ENCODE data around the gene CCNA2.

The CCNA2 gene

DNA sequence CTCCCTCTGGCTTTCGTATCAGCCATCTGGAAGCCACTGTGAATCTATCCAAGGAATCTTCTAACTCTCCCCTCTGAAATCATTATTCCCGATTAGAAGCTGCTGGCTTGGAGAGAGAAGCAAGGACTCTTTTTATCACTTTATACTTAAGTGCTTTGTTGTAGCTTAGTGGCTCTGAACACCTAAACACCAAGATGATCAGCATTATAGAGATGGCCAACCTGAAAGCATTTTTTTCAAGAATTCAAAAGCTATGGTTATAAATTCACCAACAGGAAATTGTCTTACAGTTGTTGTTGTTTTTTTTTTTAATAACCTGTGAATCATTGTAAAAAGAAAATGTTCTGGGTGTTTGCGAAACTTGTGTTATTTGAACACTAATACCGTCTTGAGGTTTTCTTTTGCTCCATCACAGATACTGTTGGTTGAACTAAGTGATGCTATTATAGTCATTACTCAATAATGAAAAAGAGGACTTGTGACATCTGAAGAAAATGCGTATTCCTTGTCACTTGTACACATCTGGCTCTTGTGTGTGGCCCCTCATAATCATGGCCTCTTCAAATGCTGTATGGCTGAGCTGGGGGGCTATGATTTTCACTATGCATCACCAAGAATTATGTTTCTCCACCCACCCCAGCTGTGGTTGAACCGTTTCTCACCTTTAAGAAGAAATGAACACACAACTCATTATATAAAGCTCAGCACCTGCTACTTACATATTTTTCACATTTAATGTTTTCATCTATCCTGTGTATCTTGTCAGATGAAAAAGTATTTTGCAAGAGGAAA lies 46.9 kb downstream of the CCNA2 start:
- H3K27ac ChIP-seq (ENCODE audit: low read depth, low read length): no peak overlapping the region
- no peaks in the 10 kb centered on the region for H3K27me3 ChIP-seq (ENCODE audit: control insufficient read depth, insufficient read depth, low read length)
- no peak overlapping the region for H3K4me3 ChIP-seq (ENCODE audit: low read depth, low read length)
- H3K36me3 ChIP-seq (ENCODE audit: control insufficient read depth, insufficient read depth, low read length): no peaks in the 10 kb centered on the region
- H3K9ac ChIP-seq (ENCODE audit: low read depth, low read length): no peak overlapping the region
- peaks cover 8% of the 10 kb centered on the region; the same call in 1 of the 2 replicates for H3K4me1 ChIP-seq (ENCODE audit: control insufficient read depth, insufficient read depth, low read length)
- no peaks in the 10 kb centered on the region for H3K9me3 ChIP-seq (ENCODE audit: control insufficient read depth, insufficient read depth, low read length)

DNA sequence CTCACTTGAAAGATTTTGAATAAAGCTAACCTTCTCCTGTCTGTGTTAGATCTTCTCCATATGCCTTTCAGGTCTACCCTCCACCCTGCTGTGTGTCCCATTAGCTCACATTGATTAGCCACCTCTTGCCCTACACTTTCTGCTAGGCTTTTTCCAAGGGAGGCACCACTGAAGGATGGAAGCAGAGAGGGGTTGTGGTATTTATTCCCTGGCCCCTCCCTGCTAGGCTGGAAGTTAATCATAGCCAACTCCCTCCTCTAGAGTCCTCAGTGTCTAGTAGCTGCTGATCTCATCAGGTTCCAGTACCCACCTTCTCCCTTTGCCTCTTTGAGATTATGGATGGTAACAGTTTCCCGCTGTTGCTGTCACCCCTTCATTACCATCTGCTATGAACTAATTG lies 49.8 kb downstream of the CCNA2 start:
- Histone ChIP-seq H3K9ac (ENCODE audit: low read depth, low read length) (no peak overlapping the region), H3K27ac (ENCODE audit: low read depth, low read length) (no peak overlapping the region), H3K27me3 (ENCODE audit: control insufficient read depth, insufficient read depth, low read length) (peaks cover 1% of the 10 kb centered on the region; the same call in 1 of the 2 replicates), H3K4me3 (ENCODE audit: low read depth, low read length) (no peak overlapping the region), H3K9me3 (ENCODE audit: control insufficient read depth, insufficient read depth, low read length) (no peaks in the 10 kb centered on the region), H3K4me1 (ENCODE audit: control insufficient read depth, insufficient read depth, low read length) (peaks cover 8% of the 10 kb centered on the region; the same call in 1 of the 2 replicates), H3K36me3 (ENCODE audit: control insufficient read depth, insufficient read depth, low read length) (no peaks in the 10 kb centered on the region)

DNA sequence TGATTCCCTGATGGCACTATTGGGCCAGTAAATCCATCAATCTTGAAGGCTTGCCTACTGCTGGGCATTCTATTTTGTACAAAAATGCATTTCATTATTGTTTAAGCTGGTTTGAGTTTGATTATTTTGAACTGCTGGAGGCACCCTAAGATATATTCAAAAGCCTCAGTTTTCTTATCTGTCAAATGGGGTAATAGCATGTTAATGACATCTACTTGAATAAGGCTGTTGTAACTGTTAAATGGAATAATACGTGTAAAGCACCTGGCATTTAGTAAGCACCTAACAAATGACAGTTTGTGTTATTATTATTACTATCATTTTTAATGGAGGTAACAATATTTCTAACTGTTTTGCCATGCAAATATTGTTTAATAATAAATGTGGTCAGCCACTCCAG lies 51.8 kb downstream of the CCNA2 start:
- no peaks in the 10 kb centered on the region for H3K9me3 ChIP-seq (ENCODE audit: control insufficient read depth, insufficient read depth, low read length)
- H3K36me3 ChIP-seq (ENCODE audit: control insufficient read depth, insufficient read depth, low read length): no peaks in the 10 kb centered on the region
- H3K4me3 ChIP-seq (ENCODE audit: low read depth, low read length): no peak overlapping the region
- no peak overlapping the region for H3K27ac ChIP-seq (ENCODE audit: low read depth, low read length)
- peaks cover 16% of the 10 kb centered on the region for H3K27me3 ChIP-seq (ENCODE audit: control insufficient read depth, insufficient read depth, low read length)
- H3K9ac ChIP-seq (ENCODE audit: low read depth, low read length): no peak overlapping the region
- H3K4me1 ChIP-seq (ENCODE audit: control insufficient read depth, insufficient read depth, low read length): peaks cover 8% of the 10 kb centered on the region; the same call in 1 of the 2 replicates

DNA sequence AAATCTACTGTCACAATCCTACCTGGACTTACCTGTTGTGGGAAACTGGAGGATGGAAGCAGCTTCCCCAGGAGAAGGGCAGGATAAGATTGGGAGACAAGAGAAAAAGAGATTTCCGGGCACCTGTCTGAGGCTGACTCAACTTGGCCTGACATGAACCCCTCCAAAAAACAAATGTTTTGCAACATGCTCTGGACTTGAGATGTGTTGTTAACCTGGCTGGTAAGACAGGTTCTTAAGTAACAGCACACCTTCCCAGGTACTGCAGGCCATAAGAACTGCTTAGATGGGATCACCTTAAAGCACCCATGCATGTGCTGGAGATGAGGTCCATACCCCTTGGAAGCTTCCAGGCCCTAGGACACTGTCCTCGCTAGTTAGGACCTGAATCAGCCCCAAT lies 54.3 kb downstream of the CCNA2 start:
- no peaks in the 10 kb centered on the region for H3K36me3 ChIP-seq (ENCODE audit: control insufficient read depth, insufficient read depth, low read length)
- no peak overlapping the region for H3K4me3 ChIP-seq (ENCODE audit: low read depth, low read length)
- no peak overlapping the region for H3K9ac ChIP-seq (ENCODE audit: low read depth, low read length)
- peaks cover 19% of the 10 kb centered on the region for H3K4me1 ChIP-seq (ENCODE audit: control insufficient read depth, insufficient read depth, low read length)
- no peak overlapping the region for H3K27ac ChIP-seq (ENCODE audit: low read depth, low read length)
- H3K27me3 ChIP-seq (ENCODE audit: control insufficient read depth, insufficient read depth, low read length): peaks cover 41% of the 10 kb centered on the region
- H3K9me3 ChIP-seq (ENCODE audit: control insufficient read depth, insufficient read depth, low read length): no peaks in the 10 kb centered on the region

DNA sequence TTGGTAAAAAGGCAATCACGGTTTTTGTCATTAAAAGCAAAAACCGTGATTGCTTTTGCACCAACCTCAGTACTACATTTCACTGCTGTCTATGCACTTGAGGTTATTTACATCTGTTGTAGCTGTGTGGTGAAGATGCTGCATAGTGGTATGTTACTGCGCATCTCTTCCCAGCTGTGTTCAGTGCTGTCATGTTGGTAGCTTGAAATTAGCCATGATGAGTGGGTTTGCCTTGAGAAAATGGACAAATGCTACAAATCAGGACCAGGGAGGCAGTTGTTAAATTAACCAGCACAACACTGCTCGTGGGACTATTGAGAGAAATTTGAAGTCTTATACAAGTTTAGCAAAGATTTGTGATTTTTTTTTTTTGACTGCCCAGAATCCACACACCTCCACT lies 56.5 kb downstream of the CCNA2 start:
- Histone ChIP-seq H3K9ac (ENCODE audit: low read depth, low read length) (no peak overlapping the region), H3K36me3 (ENCODE audit: control insufficient read depth, insufficient read depth, low read length) (no peaks in the 10 kb centered on the region)

More for the DNA sequence above, 56.5 kb downstream of the CCNA2 start:
- H3K4me3 ChIP-seq (ENCODE audit: low read depth, low read length): no peak overlapping the region
- no peak overlapping the region for H3K27ac ChIP-seq (ENCODE audit: low read depth, low read length)
- H3K27me3 ChIP-seq (ENCODE audit: control insufficient read depth, insufficient read depth, low read length): peaks cover 63% of the 10 kb centered on the region
- no peaks in the 10 kb centered on the region for H3K9me3 ChIP-seq (ENCODE audit: control insufficient read depth, insufficient read depth, low read length)
- H3K4me1 ChIP-seq (ENCODE audit: control insufficient read depth, insufficient read depth, low read length): peaks cover 20% of the 10 kb centered on the region; the same call in 1 of the 2 replicates

Data from HUES48 (cell line).